MM.1S (cell line): ENCODE measurements around the gene ZNF672.
A peak's percentile ranks its signal among the peaks of the same experiment; 100 is the strongest.
"Not testable (repeated sequence)": the region's sequence is repeated elsewhere in the genome, so short reads cannot be mapped to it uniquely, and the experiment has no call there.

ENCODE experiments used
- DNase-seq: peaks from one replicate; pipeline ENCODE4 v3.0.0-alpha.2; 2015
- H2AFZ ChIP-seq: fragments of 300-600 bp; sonication (generic); 2 replicates; pipeline ENCODE4 v1.6.0; 2016; ENCODE audit warnings: antibody characterized with exemption, low read length
- H3F3A ChIP-seq: fragments of 300-600 bp; sonication (generic); 2 replicates; pipeline ENCODE4 v1.6.1; 2016; ENCODE audit warnings: mild to moderate bottlenecking, antibody characterized with exemption, low read length, moderate library complexity, mixed read lengths; ENCODE audit not compliant: insufficient read depth
- H3K27ac ChIP-seq: fragments of 300-600 bp; sonication (generic); 2 replicates; pipeline ENCODE4 v1.5.1; 2016; ENCODE audit warnings: mild to moderate bottlenecking, low read length
- H3K27me3 ChIP-seq: fragments of 300-600 bp; sonication (generic); replicated peaks from 2 replicates; pipeline ENCODE4 v1.6.0; 2016; ENCODE audit warnings: low read length; ENCODE audit not compliant: insufficient read depth
- H3K36me3 ChIP-seq: fragments of 300-600 bp; sonication (generic); replicated peaks from 2 replicates; pipeline ENCODE4 v1.6.1; 2016; ENCODE audit warnings: mild to moderate bottlenecking, low read length, mixed read lengths; ENCODE audit not compliant: insufficient read depth
- H3K4me1 ChIP-seq: fragments of 300-600 bp; sonication (generic); 2 replicates; pipeline ENCODE4 v1.6.1; 2016; ENCODE audit warnings: low read length, mixed read lengths
- H3K4me2 ChIP-seq: fragments of 300-600 bp; sonication (generic); 2 replicates; pipeline ENCODE4 v1.6.0; 2016; ENCODE audit warnings: low read depth, low read length
- H3K4me3 ChIP-seq: fragments of 300-600 bp; sonication (generic); 2 replicates; pipeline ENCODE4 v1.5.1; 2016; ENCODE audit warnings: low read length, mixed read lengths
- H3K79me2 ChIP-seq: fragments of 300-600 bp; sonication (generic); 2 replicates; pipeline ENCODE4 v1.6.1; 2016; ENCODE audit warnings: mixed run types, low read length, mixed read lengths
- H3K9ac ChIP-seq: fragments of 300-600 bp; sonication (generic); 2 replicates; pipeline ENCODE4 v1.6.1; 2016; ENCODE audit warnings: low read length, mixed read lengths
- H3K9me2 ChIP-seq: fragments of 300-600 bp; sonication (generic); replicated peaks from 2 replicates; pipeline ENCODE4 v1.6.1; 2016; ENCODE audit warnings: mild to moderate bottlenecking, low read length, mixed read lengths; ENCODE audit not compliant: insufficient read depth
- H3K9me3 ChIP-seq: fragments of 300-600 bp; sonication (generic); replicated peaks from 2 replicates; pipeline ENCODE4 v1.6.1; 2016; ENCODE audit warnings: mild to moderate bottlenecking, low read length, mixed read lengths; ENCODE audit not compliant: insufficient read depth
- H4K20me1 ChIP-seq: fragments of 300-600 bp; sonication (generic); 2 replicates; pipeline ENCODE4 v1.6.1; 2016; ENCODE audit warnings: mild to moderate bottlenecking, low read length, moderate library complexity, mixed read lengths; ENCODE audit not compliant: insufficient read depth
- EZH2 ChIP-seq: fragments of 300-600 bp; sonication (generic); optimal IDR thresholded peaks from 2 replicates; pipeline ENCODE3; 2017; ENCODE audit warnings: low read depth, mild to moderate bottlenecking, antibody characterized with exemption, low read length, mixed read lengths
- EZH2phosphoT487 ChIP-seq: fragments of 300-600 bp; sonication (generic); IDR thresholded peaks from 2 replicates; pipeline ENCODE4 v1.6.1; 2018; ENCODE audit warnings: antibody characterized with exemption, low read length
- TF ChIP-seq, protein P1 (sequence below): fragments of 300-600 bp; sonication (generic); IDR thresholded peaks from 2 replicates; pipeline ENCODE4 v1.5.1; 2016; ENCODE audit warnings: antibody characterized with exemption, low read length, mixed read lengths

ZNF672 gene

DNA sequence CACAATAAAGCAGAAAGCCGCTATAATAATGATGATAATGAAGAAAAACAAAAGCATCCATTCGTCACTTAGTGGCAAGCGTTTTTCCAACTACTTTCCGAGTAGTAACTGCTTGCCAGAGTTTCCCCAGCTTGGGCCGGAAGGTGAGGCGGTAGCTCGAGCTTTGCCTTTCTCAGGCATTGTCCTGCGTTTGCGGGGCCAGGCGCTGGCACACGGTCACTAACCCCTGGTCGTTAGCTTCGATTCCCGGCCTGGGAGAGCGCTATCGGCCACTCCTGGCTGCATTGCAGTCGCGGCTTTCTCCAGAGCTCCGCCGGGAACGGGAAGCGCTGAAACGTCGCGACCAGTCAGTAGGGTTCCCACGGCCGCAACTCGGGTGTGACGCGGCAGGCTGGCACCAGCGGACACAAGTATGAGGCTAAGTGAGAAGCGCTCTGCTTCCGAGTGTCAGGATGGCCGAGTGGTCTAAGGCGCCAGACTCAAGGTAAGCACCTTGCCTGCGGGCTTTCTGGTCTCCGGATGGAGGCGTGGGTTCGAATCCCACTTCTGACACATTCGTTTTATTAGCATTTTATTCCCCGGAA is 35.5 kb downstream of the ZNF672 start:
- H3K9me2 ChIP-seq = no peaks in the 10 kb centered on the region
- H4K20me1 ChIP-seq = no peaks in the 10 kb centered on the region
- TF ChIP-seq, protein P1, sequence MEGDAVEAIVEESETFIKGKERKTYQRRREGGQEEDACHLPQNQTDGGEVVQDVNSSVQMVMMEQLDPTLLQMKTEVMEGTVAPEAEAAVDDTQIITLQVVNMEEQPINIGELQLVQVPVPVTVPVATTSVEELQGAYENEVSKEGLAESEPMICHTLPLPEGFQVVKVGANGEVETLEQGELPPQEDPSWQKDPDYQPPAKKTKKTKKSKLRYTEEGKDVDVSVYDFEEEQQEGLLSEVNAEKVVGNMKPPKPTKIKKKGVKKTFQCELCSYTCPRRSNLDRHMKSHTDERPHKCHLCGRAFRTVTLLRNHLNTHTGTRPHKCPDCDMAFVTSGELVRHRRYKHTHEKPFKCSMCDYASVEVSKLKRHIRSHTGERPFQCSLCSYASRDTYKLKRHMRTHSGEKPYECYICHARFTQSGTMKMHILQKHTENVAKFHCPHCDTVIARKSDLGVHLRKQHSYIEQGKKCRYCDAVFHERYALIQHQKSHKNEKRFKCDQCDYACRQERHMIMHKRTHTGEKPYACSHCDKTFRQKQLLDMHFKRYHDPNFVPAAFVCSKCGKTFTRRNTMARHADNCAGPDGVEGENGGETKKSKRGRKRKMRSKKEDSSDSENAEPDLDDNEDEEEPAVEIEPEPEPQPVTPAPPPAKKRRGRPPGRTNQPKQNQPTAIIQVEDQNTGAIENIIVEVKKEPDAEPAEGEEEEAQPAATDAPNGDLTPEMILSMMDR = no peak
- TF ChIP-seq EZH2phosphoT487 (no peak), EZH2 (no peak)
- H3K9ac ChIP-seq = peak overlapping the region; percentile 71
- H3K4me3 ChIP-seq = peak overlapping the region; percentile 80
- H3K4me1 ChIP-seq = 0 out of 2 replicates have a peak, but pooled peaks cover 3% of the 10 kb centered on the region
- peak overlapping the region; percentile 64 for H3K4me2 ChIP-seq
- H3K27me3 ChIP-seq = no peaks in the 10 kb centered on the region
- no peaks in the 10 kb centered on the region for H3K36me3 ChIP-seq
- no peaks in the 10 kb centered on the region for H3K79me2 ChIP-seq
- peak overlapping the region; percentile 83 for H3K27ac ChIP-seq
- peak overlapping the region; percentile 91 for H2AFZ ChIP-seq
- no peaks in the 10 kb centered on the region for H3K9me3 ChIP-seq
- peak; percentile 97 for DNase-seq
- H3F3A ChIP-seq = peaks cover 32% of the 10 kb centered on the region

DNA sequence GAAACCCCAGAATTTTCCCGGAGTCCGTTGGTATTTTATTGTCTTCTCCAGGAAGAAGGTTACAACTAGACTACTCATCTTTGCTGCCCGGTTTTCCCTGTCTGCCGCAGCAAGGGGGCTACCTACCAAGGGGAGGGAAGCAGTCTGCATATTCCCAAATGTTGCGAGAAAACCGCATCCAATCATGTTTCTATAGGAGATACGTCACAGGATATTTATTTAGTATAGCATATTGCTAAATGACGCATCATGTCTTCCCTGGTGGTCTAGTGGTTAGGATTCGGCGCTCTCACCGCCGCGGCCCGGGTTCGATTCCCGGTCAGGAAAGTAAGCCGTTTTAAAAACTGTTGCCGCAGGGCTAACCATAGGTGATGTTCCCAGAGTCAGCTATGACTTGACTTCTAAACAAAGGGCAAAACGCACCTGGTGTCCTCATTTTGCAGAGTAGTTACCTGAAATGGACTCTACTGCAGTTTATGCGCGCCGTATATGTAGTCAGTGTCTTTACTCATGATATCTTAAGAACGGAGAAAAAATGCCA is 36.0 kb downstream of the ZNF672 start:
- peak; percentile 94 for DNase-seq
- Histone ChIP-seq H3K27me3 (no peaks in the 10 kb centered on the region), H3F3A (peaks cover 32% of the 10 kb centered on the region), H3K79me2 (no peaks in the 10 kb centered on the region), H3K4me2 (peak overlapping the region; percentile 64; the same call in 1 of the 2 replicates), H3K4me1 (0 out of 2 replicates have a peak, but pooled peaks cover 3% of the 10 kb centered on the region), H3K27ac (peak overlapping the region; percentile 83), H3K9ac (peak overlapping the region; percentile 71), H3K36me3 (no peaks in the 10 kb centered on the region), H3K9me2 (no peaks in the 10 kb centered on the region), H3K9me3 (no peaks in the 10 kb centered on the region), H3K4me3 (peak overlapping the region; percentile 80), H4K20me1 (no peaks in the 10 kb centered on the region), H2AFZ (peak overlapping the region; percentile 91)
- TF ChIP-seq, protein P1 = no peak
- no peak for TF ChIP-seq EZH2
- TF ChIP-seq EZH2phosphoT487 = no peak

DNA sequence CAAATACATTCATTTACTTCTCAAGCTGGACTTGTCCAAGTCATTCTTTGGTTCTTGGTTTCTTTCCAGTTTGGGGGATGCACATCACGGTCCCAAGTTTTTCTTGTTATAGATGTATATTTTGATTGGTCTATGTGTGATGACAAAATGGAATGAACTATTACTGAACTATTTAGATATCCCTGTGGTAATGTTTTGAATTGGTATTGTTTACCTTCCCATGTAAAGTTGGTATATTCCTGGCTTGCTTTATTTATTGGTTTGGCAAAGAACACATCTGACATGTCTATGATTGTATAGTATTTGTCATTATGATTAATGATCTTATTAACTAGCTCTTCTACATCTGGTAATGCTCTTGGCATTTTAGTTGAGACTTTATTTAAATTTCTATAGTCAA is 43.2 kb downstream of the ZNF672 start:
- Histone ChIP-seq H2AFZ (no peak overlapping the region), H3K27me3 (no peaks in the 10 kb centered on the region), H3K4me2 (no peak overlapping the region), H3F3A (no peaks in the 10 kb centered on the region), H3K4me1 (no peaks in the 10 kb centered on the region), H3K79me2 (no peaks in the 10 kb centered on the region), H3K9me2 (no peaks in the 10 kb centered on the region), H4K20me1 (no peaks in the 10 kb centered on the region), H3K36me3 (no peaks in the 10 kb centered on the region), H3K9me3 (no peaks in the 10 kb centered on the region), H3K4me3 (no peak overlapping the region), H3K27ac (no peak overlapping the region), H3K9ac (no peak overlapping the region)
- TF ChIP-seq EZH2 (no peak), EZH2phosphoT487 (no peak)
- TF ChIP-seq, protein P1 = no peak
- DNase-seq = no peak

DNA sequence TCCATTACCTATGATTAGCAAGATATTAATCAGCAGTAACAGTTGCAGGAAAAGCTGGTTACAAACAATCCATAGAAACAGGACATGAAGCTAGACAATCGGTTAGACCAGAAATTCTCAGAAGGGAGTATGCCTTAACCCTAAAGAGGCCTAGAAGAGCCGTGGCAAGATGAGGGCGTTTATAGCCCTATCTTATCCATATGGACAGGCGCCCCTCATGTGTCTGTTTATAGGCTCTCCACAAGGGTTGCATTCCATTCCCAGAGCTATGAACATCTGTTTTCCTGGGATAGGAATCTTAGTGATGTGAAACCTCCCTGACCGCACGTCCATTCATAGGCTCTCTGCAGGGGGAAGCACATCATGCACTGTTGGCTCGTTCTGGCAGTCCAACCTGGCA is 44.4 kb downstream of the ZNF672 start:
- H2AFZ ChIP-seq, H3F3A ChIP-seq, H3K36me3 ChIP-seq, H3K27ac ChIP-seq, H3K9me2 ChIP-seq, DNase-seq, H3K27me3 ChIP-seq, H3K4me1 ChIP-seq, H3K4me3 ChIP-seq, H3K9me3 ChIP-seq, H3K4me2 ChIP-seq, H4K20me1 ChIP-seq, H3K9ac ChIP-seq, H3K79me2 ChIP-seq: not testable (repeated sequence)
